ENCODE measurements around the gene PAM16. TPM values are rescaled to one million over a fixed set of nuclear protein-coding genes. Genes with fewer than 3 reads are reported as not detected.

The PAM16 gene
- total and polyA plus RNA-seq, 4 donors = 14.0 to 70.5 (median 29.6) TPM

DNA sequence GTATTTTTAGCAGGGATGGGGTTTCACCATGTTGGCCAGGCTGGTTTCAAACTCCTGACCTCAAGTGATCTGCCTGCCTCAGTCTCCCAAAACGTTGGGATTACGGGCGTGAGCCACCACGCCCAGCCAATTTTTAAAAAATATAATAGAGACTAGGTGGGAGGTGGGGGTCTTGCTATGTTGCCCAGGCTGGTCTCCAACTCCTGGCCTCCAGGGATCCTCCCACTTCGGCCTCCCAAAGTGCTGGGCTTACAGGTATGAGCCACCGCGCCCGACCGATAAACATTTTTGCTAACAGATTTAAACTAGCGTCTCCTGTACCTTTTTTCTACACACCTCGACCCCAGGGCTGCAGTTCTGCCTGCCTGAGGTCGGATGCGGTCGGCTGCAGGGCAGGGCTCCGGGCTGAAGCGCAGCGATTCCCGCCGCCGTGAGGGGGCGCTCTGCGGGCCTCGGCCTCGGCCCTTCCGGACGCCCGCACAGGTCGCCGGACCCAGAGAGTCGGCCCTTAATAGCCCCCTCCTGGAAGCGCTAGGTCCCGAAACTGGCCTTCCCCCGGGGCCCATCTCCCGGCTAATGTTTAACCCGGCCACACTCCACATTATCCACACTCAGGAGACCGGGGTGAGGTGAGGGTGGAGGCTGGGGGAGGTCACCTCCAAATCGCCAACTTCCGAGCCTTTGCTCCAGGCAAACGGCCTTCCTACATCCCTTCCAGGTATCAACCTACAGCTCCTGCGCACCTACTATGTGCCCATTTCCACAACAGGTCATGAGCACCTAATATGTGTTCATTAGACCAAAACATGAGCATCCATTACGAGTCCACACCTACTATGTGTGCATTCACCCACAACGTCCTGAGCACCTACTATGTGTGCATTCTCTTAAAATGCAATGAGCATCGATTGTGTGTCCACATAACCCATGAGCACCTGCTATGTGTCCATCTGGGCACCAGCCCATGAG, 37.3 kb downstream of the PAM16 start:
- peak; percentile 77 for DNase-seq (ENCODE audit: low spot score)
- WGBS = 12% methylated on average over 43 of the region's 43 CpGs
- Histone ChIP-seq H3K9ac (ENCODE audit: low read depth in 1 of 2, low read length in 2 of 2) (no peak overlapping the region), H3K27ac (ENCODE audit: low read depth in 1 of 2, low read length in 2 of 2) (peak overlapping the region; percentile 4 to 76), H3K27me3 (ENCODE audit: control insufficient read depth in 4 of 4, insufficient read depth in 4 of 4, low read length in 3 of 4) (peaks cover 0 to 4% (median 0%) of the 10 kb centered on the region in 4 donors), H3K4me3 (ENCODE audit: low read depth in 1 of 3, low read length in 3 of 3) (no peak overlapping the region), H3K4me1 (ENCODE audit: control insufficient read depth in 4 of 4, insufficient read depth in 4 of 4, low read length in 3 of 4) (peaks cover 10 to 34% (median 25%) of the 10 kb centered on the region in 4 donors), H3K36me3 (ENCODE audit: control insufficient read depth in 4 of 4, insufficient read depth in 3 of 4, low read depth in 1 of 4, low read length in 3 of 4) (no peaks in the 10 kb centered on the region), H3K9me3 (ENCODE audit: control insufficient read depth in 4 of 4, low read length in 3 of 4) (no peaks in the 10 kb centered on the region)
- TF ChIP-seq SP1 (IDR thresholded peaks at IDR 0.05) = peak; percentile 84
- TF ChIP-seq HNF4A (conservative IDR thresholded peaks at IDR 0.05) = peak in 1 of 2 donors; percentile 53
- no peak for TF ChIP-seq GABPA (IDR thresholded peaks at IDR 0.05 in 1 of 2, conservative IDR thresholded peaks at IDR 0.05 in 1 of 2)
- peak; percentile 18 to 71 for TF ChIP-seq RAD21 (IDR thresholded peaks at IDR 0.05)
- no peak for TF ChIP-seq FOXA1 (IDR thresholded peaks at IDR 0.05)
- TF ChIP-seq RXRA (IDR thresholded peaks at IDR 0.05) = peak; percentile 59 to 85
- TF ChIP-seq, protein P1, sequence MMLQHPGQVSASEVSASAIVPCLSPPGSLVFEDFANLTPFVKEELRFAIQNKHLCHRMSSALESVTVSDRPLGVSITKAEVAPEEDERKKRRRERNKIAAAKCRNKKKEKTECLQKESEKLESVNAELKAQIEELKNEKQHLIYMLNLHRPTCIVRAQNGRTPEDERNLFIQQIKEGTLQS (IDR thresholded peaks at IDR 0.05) = no peak
- TF ChIP-seq, protein P2, sequence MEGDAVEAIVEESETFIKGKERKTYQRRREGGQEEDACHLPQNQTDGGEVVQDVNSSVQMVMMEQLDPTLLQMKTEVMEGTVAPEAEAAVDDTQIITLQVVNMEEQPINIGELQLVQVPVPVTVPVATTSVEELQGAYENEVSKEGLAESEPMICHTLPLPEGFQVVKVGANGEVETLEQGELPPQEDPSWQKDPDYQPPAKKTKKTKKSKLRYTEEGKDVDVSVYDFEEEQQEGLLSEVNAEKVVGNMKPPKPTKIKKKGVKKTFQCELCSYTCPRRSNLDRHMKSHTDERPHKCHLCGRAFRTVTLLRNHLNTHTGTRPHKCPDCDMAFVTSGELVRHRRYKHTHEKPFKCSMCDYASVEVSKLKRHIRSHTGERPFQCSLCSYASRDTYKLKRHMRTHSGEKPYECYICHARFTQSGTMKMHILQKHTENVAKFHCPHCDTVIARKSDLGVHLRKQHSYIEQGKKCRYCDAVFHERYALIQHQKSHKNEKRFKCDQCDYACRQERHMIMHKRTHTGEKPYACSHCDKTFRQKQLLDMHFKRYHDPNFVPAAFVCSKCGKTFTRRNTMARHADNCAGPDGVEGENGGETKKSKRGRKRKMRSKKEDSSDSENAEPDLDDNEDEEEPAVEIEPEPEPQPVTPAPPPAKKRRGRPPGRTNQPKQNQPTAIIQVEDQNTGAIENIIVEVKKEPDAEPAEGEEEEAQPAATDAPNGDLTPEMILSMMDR (IDR thresholded peaks at IDR 0.05; ENCODE audit: low read depth, low read length, missing input control) = peak; percentile 56
- TF ChIP-seq, protein P3, sequence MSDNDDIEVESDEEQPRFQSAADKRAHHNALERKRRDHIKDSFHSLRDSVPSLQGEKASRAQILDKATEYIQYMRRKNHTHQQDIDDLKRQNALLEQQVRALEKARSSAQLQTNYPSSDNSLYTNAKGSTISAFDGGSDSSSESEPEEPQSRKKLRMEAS (IDR thresholded peaks at IDR 0.05) = no peak
- TF ChIP-seq FOXA2 (IDR thresholded peaks at IDR 0.05) = no peak
- no peak for TF ChIP-seq NR2F2 (IDR thresholded peaks at IDR 0.05)
- no peak for TF ChIP-seq JUND (IDR thresholded peaks at IDR 0.05)
- TF ChIP-seq YY1 (IDR thresholded peaks at IDR 0.05) = no peak
- TF ChIP-seq TAF1 (conservative IDR thresholded peaks at IDR 0.05) = no peak
- TF ChIP-seq, protein P4, sequence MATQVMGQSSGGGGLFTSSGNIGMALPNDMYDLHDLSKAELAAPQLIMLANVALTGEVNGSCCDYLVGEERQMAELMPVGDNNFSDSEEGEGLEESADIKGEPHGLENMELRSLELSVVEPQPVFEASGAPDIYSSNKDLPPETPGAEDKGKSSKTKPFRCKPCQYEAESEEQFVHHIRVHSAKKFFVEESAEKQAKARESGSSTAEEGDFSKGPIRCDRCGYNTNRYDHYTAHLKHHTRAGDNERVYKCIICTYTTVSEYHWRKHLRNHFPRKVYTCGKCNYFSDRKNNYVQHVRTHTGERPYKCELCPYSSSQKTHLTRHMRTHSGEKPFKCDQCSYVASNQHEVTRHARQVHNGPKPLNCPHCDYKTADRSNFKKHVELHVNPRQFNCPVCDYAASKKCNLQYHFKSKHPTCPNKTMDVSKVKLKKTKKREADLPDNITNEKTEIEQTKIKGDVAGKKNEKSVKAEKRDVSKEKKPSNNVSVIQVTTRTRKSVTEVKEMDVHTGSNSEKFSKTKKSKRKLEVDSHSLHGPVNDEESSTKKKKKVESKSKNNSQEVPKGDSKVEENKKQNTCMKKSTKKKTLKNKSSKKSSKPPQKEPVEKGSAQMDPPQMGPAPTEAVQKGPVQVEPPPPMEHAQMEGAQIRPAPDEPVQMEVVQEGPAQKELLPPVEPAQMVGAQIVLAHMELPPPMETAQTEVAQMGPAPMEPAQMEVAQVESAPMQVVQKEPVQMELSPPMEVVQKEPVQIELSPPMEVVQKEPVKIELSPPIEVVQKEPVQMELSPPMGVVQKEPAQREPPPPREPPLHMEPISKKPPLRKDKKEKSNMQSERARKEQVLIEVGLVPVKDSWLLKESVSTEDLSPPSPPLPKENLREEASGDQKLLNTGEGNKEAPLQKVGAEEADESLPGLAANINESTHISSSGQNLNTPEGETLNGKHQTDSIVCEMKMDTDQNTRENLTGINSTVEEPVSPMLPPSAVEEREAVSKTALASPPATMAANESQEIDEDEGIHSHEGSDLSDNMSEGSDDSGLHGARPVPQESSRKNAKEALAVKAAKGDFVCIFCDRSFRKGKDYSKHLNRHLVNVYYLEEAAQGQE (IDR thresholded peaks at IDR 0.05) = no peak
- TF ChIP-seq, protein P5, sequence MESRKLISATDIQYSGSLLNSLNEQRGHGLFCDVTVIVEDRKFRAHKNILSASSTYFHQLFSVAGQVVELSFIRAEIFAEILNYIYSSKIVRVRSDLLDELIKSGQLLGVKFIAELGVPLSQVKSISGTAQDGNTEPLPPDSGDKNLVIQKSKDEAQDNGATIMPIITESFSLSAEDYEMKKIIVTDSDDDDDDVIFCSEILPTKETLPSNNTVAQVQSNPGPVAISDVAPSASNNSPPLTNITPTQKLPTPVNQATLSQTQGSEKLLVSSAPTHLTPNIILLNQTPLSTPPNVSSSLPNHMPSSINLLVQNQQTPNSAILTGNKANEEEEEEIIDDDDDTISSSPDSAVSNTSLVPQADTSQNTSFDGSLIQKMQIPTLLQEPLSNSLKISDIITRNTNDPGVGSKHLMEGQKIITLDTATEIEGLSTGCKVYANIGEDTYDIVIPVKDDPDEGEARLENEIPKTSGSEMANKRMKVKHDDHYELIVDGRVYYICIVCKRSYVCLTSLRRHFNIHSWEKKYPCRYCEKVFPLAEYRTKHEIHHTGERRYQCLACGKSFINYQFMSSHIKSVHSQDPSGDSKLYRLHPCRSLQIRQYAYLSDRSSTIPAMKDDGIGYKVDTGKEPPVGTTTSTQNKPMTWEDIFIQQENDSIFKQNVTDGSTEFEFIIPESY (IDR thresholded peaks at IDR 0.05) = no peak
- TF ChIP-seq EGR1 (IDR thresholded peaks at IDR 0.05; ENCODE audit: low read depth in 2 of 2) = no peak
- no peak for TF ChIP-seq HNF4G (IDR thresholded peaks at IDR 0.05)
